Uterus (tissue), 4 donors: ENCODE data around the gene CDCA4. TPM values are rescaled to one million over a fixed set of nuclear protein-coding genes. Genes with fewer than 3 reads are reported as not detected.

Source experiments
- DNase-seq, 2 donors: peaks; one replicate each; pipeline ENCODE4 v3.0.0-alpha.2; 2019 to 2020
- H3K27ac ChIP-seq, 2 donors: fragments of 200-600 bp; sonication (generic); 1 replicate in 1 of 2; 2 replicates in 1 of 2; pipeline ENCODE4 v1.5.1; 2016 to 2018
- H3K27me3 ChIP-seq, 2 donors: fragments of 200-600 bp; sonication (generic); one replicate each; pipeline ENCODE4 v1.5.1; 2018 to 2019; ENCODE audit warnings: control low read depth in 1 of 2
- H3K36me3 ChIP-seq, 2 donors: fragments of 200-600 bp; sonication (generic); one replicate each; pipeline ENCODE4 v1.5.1; 2019; ENCODE audit warnings: control low read depth in 1 of 2
- H3K4me1 ChIP-seq, 2 donors: fragments of 200-600 bp; sonication (generic); one replicate each; pipeline ENCODE4 v1.5.1; 2018 to 2019; ENCODE audit warnings: control low read depth in 1 of 2
- H3K4me3 ChIP-seq, 2 donors: fragments of 200-600 bp; sonication (generic); 1 replicate in 1 of 2; 2 replicates in 1 of 2; pipeline ENCODE4 v1.5.1; 2018 to 2019; ENCODE audit warnings: mild to moderate bottlenecking in 1 of 2
- H3K9me3 ChIP-seq, 2 donors: fragments of 200-600 bp; sonication (generic); one replicate each; pipeline ENCODE4 v1.5.1; 2019; ENCODE audit warnings: control low read depth in 1 of 2
- CTCF ChIP-seq, 4 experiments: fragments of 200-600 bp in 2 of 4; fragments of 450-650 bp in 2 of 4; sonication (generic) in 2 of 4; IDR thresholded peaks; one replicate each; pipeline ENCODE4 v1.5.1; 2016 to 2019; ENCODE audit warnings: antibody characterized with exemption in 4 of 4, mild to moderate bottlenecking in 2 of 4, moderate library complexity in 1 of 4
- POLR2A ChIP-seq, 2 donors: fragments of 450-650 bp; IDR thresholded peaks; one replicate each; pipeline ENCODE4 v1.6.1; 2016; ENCODE audit warnings: antibody characterized with exemption in 2 of 2, mild to moderate bottlenecking in 1 of 2, moderate library complexity in 1 of 2
- intact Hi-C: fragments of 100-400 bp; cut with DNase I; formaldehyde crosslinking; loops from one replicate; pipeline ENCODE4 v1.15.1; 2023; ENCODE audit warnings: low total_unique reads
- total RNA-seq, 4 donors: library from RNA; depleted of rRNA in 3 of 4; stranded (reverse); fragments of >200 nt in 3 of 4; gene quantifications; one replicate each; pipeline versions ENCODE4 v1.1.0 to v1.2.4, GENCODE V29; 2014 to 2023
- donor health status: DM: yes; HTN: yes; CAD: no.

CDCA4 gene
- total RNA-seq, 4 donors from 2014 or later = 2.3 to 43.3 (median 10.3) TPM

GRCh38 chr14:105026802-105027563 lies 6.1 kb upstream of the CDCA4 start:
- Histone ChIP-seq H3K27me3 (no peaks in the 10 kb centered on the region), H3K4me3 (no peak overlapping the region), H3K9me3 (no peaks in the 10 kb centered on the region), H3K36me3 (no peaks in the 10 kb centered on the region), H3K4me1 (no peaks in the 10 kb centered on the region), H3K27ac (no peak overlapping the region)
- DNase-seq = no peak
- intact Hi-C loops = no loop called here
- TF ChIP-seq CTCF (IDR thresholded peaks at IDR 0.05) (no peak), POLR2A (IDR thresholded peaks at IDR 0.05) (no peak)

- no peak for DNase-seq
- no peaks in the 10 kb centered on the region for H3K36me3 ChIP-seq
- TF ChIP-seq POLR2A (IDR thresholded peaks at IDR 0.05) = no peak
- TF ChIP-seq CTCF (IDR thresholded peaks at IDR 0.05) = no peak
- no peak overlapping the region for H3K27ac ChIP-seq
- H3K4me1 ChIP-seq = no peaks in the 10 kb centered on the region
- intact Hi-C loops = no loop called here
- H3K9me3 ChIP-seq = no peaks in the 10 kb centered on the region
- H3K27me3 ChIP-seq = no peaks in the 10 kb centered on the region
- H3K4me3 ChIP-seq = no peak overlapping the region
Measured at GRCh38 chr14:105026033-105026785, 5.3 kb upstream of the CDCA4 start.

- Histone ChIP-seq H3K4me1 (no peaks in the 10 kb centered on the region), H3K27ac (no peak overlapping the region), H3K9me3 (no peaks in the 10 kb centered on the region), H3K27me3 (no peaks in the 10 kb centered on the region), H3K4me3 (no peak overlapping the region), H3K36me3 (no peaks in the 10 kb centered on the region)
- DNase-seq = no peak
- no peak for TF ChIP-seq CTCF (IDR thresholded peaks at IDR 0.05)
- TF ChIP-seq POLR2A (IDR thresholded peaks at IDR 0.05) = no peak
- intact Hi-C loops = no loop called here
Measured at GRCh38 chr14:105025429-105025828, 4.5 kb upstream of the CDCA4 start.

GRCh38 chr14:105023791-105024480 lies 3.1 kb upstream of the CDCA4 start:
- Histone ChIP-seq H3K27me3 (no peaks in the 10 kb centered on the region), H3K4me3 (no peak overlapping the region), H3K36me3 (no peaks in the 10 kb centered on the region), H3K9me3 (no peaks in the 10 kb centered on the region), H3K27ac (no peak overlapping the region), H3K4me1 (peaks cover 0 to 10% of the 10 kb centered on the region in 2 donors)
- DNase-seq = no peak
- intact Hi-C loops = loop anchor here (5.0 kb wide), 1 partner anchor 47 kb away; the partner anchor contains the start of gene AHNAK2
- TF ChIP-seq POLR2A (IDR thresholded peaks at IDR 0.05) = no peak
- no peak for TF ChIP-seq CTCF (IDR thresholded peaks at IDR 0.05)
